GM18868 (cell line): ENCODE data around the gene CHDH.

Experiments used
- ATAC-seq: cut with Tn5 transposase; IDR thresholded peaks from one replicate; pipeline ENCODE4 v1.9.1; 2021; ENCODE audit warnings: mild to moderate bottlenecking, moderate library complexity; ENCODE audit not compliant: unreplicated experiment

CHDH gene

DNA sequence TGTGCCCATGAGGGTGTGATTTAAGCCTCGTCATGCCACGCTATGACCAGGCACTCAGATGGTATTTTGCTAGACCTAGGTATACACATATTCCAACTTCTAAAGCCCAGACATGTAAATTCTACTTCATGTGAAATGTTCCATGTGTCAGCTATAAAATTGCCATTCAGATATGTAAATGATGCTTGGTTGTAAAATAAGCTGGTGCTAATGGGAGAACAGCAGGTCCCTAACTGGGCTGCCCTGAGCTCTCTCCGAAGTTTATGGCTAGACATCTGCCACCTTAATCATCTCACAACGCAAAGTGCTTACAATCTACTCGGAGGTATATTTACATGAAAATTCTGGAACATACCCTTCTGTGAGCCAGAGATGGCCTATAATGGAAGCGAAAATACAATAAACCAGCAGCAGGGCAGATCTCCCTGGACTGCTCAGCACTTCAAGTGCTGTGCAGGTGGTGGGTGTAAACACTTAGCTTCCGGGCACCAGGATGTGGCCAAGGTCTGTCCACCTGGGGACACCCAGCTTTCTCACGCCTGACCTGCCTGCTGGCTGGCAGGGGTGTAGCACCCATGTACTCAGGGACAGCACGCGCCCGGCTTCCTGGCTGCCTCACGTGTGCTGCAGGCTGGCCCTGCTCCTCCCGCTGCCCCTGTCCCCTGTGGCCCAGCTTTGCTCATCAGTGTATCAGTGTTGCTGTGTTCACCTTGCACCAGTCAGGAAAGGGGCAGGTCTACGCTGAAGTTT lies 82.0 kb downstream of the CHDH start:
- ATAC-seq, result no peak

DNA sequence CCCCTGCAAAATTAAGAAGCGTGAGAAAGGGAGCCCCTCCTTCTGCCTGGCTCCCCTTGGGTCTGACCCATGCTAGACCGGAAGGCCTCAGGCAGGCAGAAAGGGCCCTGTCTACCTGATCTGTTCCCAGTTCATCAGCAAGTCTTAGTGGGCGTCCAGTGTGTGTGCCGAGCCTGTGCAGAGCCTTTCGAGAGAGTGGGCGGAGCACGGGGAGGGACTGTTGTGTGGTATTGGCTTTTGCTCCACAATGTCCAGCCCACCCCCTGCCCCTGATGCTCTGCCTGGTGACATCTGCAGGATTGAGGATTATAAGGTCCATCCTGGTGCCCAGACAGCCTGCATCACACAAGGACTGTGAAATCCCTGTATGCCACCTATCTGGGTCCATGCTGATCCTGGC lies 82.9 kb downstream of the CHDH start:
- ATAC-seq, result no peak
